Loucy (cell line): Measurements from ENCODE around the gene EVC.

ENCODE experiments used
- CTCF ChIP-seq: fragments of 200-600 bp; sonication (generic); conservative IDR thresholded peaks from 2 replicates; pipeline ENCODE4 v1.5.1; 2014; ENCODE audit warnings: mild to moderate bottlenecking, antibody characterized with exemption, low read length
- EZH2phosphoT487 ChIP-seq: fragments of 200-600 bp; IDR thresholded peaks from 2 replicates; pipeline ENCODE4 v1.6.1; 2018; ENCODE audit warnings: antibody characterized with exemption, mild to moderate bottlenecking, moderate library complexity, borderline replicate concordance

GRCh38 chr4:5703831-5704230 is 7.2 kb upstream of the EVC start:
- no peak for TF ChIP-seq CTCF
- TF ChIP-seq EZH2phosphoT487 = no peak
